ENCODE results near the gene TPSB2.

Gene TPSB2

GRCh38 chr16:1264345-1265089 is 34.5 kb upstream of the TPSB2 start:
- TF ChIP-seq CTCF (IDR thresholded peaks at IDR 0.05; ENCODE audit: extremely low read depth, missing control alignments), result no peak
- no peak for DNase-seq (ENCODE audit: low spot score)

GRCh38 chr16:1263591-1264344 is 33.8 kb upstream of the TPSB2 start:
- DNase-seq (ENCODE audit: low spot score), result no peak
- TF ChIP-seq CTCF (IDR thresholded peaks at IDR 0.05; ENCODE audit: extremely low read depth, missing control alignments), result no peak

- no peak for TF ChIP-seq CTCF (IDR thresholded peaks at IDR 0.05; ENCODE audit: extremely low read depth, missing control alignments)
- no peak for DNase-seq (ENCODE audit: low spot score)
Measured at GRCh38 chr16:1262846-1263221, 32.9 kb upstream of the TPSB2 start.

- no peak for DNase-seq (ENCODE audit: low spot score)
- TF ChIP-seq CTCF (IDR thresholded peaks at IDR 0.05; ENCODE audit: extremely low read depth, missing control alignments), result no peak
Measured at GRCh38 chr16:1262210-1262845, 32.3 kb upstream of the TPSB2 start.

GRCh38 chr16:1261131-1261892 is 31.3 kb upstream of the TPSB2 start:
- peak; percentile 53 for DNase-seq (ENCODE audit: low spot score)
- TF ChIP-seq CTCF (IDR thresholded peaks at IDR 0.05; ENCODE audit: extremely low read depth, missing control alignments), result no peak

GRCh38 chr16:1260101-1260680 is 30.2 kb upstream of the TPSB2 start:
- TF ChIP-seq CTCF (IDR thresholded peaks at IDR 0.05; ENCODE audit: extremely low read depth, missing control alignments), result no peak
- no peak for DNase-seq (ENCODE audit: low spot score)

Measured in GM20000 (cell line).